Placental pericyte (primary cell): ENCODE results near the gene CDC37L1. TPM values are rescaled to one million over a fixed set of nuclear protein-coding genes. Genes with fewer than 3 reads are reported as not detected.

Source experiments
- total RNA-seq: library from RNA; depleted of rRNA; stranded (reverse); fragments of >200 nt; gene quantifications from 2 replicates; pipeline ENCODE4 v1.2.3, GENCODE V29; 2012

CDC37L1 gene
- total RNA-seq = 11.2 and 15.6 TPM in 2 replicates

DNA sequence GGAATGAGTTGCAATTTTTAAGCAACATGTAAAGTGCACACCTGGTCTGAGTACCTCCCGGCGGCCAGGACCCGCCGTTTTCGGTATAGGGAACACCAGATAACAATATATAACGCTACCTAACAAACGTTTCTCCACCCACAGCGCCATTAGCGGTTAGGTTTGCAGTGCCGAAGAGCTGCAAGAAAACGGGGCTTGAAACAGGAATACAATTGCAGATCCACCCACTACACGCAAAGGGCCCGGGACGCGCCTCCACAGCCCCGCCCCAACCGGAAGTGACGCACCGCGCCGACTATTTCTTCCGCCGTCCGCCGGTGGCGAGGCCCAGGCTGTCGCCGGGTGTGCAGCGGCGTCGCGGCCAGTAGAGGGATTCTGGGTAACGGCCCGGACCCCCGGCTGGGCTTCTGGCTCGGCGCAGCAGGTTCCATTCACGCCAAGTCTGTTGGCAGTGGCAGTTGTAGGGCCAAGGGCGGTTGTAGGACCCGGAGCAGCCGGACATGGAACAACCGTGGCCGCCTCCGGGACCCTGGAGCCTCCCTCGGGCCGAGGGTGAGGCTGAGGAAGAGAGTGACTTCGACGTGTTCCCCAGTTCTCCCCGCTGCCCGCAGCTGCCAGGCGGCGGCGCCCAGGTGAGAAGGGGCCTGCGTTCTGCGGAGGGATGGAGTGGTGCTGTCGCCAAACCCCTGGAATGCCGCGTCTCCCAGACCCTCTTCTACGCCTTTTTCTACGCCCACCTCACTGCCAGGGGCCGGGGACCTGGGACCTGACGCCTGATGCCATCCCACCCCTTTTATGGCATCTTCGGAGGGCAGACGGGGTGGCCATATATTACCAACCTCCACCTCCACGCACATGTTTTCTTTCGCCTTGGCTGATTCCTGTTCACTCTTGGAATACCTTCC, at the start of gene CDC37L1:
TSS of gene CDC37L1 (plus strand) at position 302 of the 905 bp plus-strand sequence. CDS start at position 501, 199 bp downstream.

GRCh38 chr9:4662108-4662988, 17.0 kb upstream of the CDC37L1 start, which contains the start of gene PLPP6:
Gene PLPP6, plus strand, starts transcription at chr9:4662294. Its CDS starts 82 bp downstream, at chr9:4662376.

DNA sequence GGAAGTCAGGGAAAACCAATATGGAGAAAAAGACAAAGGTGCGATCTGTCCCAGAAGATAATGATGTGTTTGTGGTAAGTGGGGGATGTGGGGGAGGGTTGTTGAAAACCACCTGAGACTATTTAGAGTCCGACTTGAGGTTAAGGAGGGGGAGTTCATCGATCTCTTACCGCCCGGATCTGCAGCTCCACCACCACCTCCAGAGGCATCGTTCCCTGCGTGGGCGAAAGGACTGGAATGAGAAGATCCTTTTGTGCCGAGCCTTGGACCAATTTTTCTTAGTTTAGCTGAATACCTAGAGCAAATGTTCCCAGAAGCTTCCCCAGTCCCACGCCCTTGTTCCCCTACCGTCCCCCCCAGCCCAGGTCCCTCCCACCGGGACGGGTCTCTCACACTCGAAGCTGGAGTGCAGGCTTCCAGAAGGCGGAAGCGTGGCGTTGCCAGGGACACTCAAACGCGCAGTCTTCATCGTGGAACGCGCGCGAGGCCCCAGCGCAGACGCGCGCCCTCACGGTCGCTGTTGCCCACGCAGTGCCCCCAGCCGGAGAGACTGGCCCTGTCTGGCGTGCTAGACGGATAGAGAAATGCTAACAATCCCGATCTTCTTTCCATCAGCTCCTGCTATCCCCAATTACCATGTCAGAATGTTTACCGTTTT, 13.2 kb upstream of the CDC37L1 start, which contains the start of gene SPATA6L:
TSS of gene SPATA6L (minus strand) at position 439 of the 658 bp plus-strand sequence. CDS start at position 209, 230 bp downstream.

GRCh38 chr9:4740638-4741364, 61.4 kb downstream of the CDC37L1 start, which contains the start of gene AK3:
Gene AK3, minus strand, starts transcription at chr9:4741202. Its CDS starts 115 bp downstream, at chr9:4741087.

Other genes starting within 250 kb of the CDC37L1 start
- gene SLC1A1, start 189.1 kb upstream of the CDC37L1 start, total RNA-seq = 6.1 and 12.9 TPM in 2 replicates
- gene PLPP6, start 17.3 kb upstream of the CDC37L1 start, total RNA-seq = 6.7 and 9.0 TPM in 2 replicates
- 0.22 and 0.43 TPM in 2 replicates for gene SPATA6L, start 13.1 kb upstream of the CDC37L1 start, total RNA-seq
- gene AK3, start 61.6 kb downstream of the CDC37L1 start, total RNA-seq = 42.5 and 47.7 TPM in 2 replicates
- gene RCL1, start 113.4 kb downstream of the CDC37L1 start, total RNA-seq = 11.6 and 17.2 TPM in 2 replicates